22Rv1 (cell line): ENCODE measurements around the gene DLG5.

Source experiments
- ZFX ChIP-seq: fragments of 450-650 bp; IDR thresholded peaks from 2 replicates; pipeline ENCODE4 v1.6.1; 2017; ENCODE audit warnings: antibody characterized with exemption, borderline replicate concordance
- TF ChIP-seq, protein P1 (sequence below): fragments of 450-650 bp; IDR thresholded peaks from 2 replicates; pipeline ENCODE4 v1.5.1; 2017; ENCODE audit warnings: mild to moderate bottlenecking

DNA sequence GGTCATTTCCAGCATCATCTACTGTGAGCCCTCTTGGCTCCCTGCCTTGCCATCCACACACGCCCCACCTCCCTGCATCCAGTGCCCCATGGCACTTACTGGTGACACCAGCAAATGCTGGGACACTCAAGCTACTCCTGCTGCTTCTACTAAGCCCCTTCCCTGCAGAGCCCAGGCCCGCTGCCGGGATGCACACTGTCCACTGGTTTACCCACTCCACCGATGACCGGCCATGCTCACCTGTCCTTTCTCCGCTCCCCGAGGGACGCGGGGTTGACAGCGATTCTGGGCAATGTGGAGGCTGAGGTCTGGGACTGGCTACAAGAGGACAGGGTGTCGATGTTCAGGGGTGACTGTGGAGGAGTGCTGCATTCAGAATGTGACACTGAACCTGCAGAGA is 110.2 kb downstream of the DLG5 start:
- TF ChIP-seq, protein P1, sequence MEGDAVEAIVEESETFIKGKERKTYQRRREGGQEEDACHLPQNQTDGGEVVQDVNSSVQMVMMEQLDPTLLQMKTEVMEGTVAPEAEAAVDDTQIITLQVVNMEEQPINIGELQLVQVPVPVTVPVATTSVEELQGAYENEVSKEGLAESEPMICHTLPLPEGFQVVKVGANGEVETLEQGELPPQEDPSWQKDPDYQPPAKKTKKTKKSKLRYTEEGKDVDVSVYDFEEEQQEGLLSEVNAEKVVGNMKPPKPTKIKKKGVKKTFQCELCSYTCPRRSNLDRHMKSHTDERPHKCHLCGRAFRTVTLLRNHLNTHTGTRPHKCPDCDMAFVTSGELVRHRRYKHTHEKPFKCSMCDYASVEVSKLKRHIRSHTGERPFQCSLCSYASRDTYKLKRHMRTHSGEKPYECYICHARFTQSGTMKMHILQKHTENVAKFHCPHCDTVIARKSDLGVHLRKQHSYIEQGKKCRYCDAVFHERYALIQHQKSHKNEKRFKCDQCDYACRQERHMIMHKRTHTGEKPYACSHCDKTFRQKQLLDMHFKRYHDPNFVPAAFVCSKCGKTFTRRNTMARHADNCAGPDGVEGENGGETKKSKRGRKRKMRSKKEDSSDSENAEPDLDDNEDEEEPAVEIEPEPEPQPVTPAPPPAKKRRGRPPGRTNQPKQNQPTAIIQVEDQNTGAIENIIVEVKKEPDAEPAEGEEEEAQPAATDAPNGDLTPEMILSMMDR: no peak
- TF ChIP-seq ZFX: no peak
